Hematopoietic multipotent progenitor cell (in vitro differentiated cells): ENCODE data around the gene TBX4. TPM values are rescaled to one million over a fixed set of nuclear protein-coding genes. Genes with fewer than 3 reads are reported as not detected.

ENCODE experiments used
- DNase-seq, 3 donors: peaks; one replicate each; pipeline ENCODE4 v3.0.0-alpha.2; 2011 to 2015; ENCODE audit warnings: low read depth in 2 of 3, low spot score in 2 of 3
- total RNA-seq: library from RNA; depleted of rRNA; stranded (reverse); fragments of >200 nt; gene quantifications from one replicate; pipeline ENCODE4 v1.2.3, GENCODE V29; 2012

TBX4 gene
- total RNA-seq, result not detected

- DNase-seq, result peak in 1 of 3 donors; percentile 29
Measured at GRCh38 chr17:61452301-61453290, at the start of gene TBX4. TBX4 (plus strand) TSS chr17:61452422; CDS start chr17:61456491, 4,069 bp downstream.

DNA sequence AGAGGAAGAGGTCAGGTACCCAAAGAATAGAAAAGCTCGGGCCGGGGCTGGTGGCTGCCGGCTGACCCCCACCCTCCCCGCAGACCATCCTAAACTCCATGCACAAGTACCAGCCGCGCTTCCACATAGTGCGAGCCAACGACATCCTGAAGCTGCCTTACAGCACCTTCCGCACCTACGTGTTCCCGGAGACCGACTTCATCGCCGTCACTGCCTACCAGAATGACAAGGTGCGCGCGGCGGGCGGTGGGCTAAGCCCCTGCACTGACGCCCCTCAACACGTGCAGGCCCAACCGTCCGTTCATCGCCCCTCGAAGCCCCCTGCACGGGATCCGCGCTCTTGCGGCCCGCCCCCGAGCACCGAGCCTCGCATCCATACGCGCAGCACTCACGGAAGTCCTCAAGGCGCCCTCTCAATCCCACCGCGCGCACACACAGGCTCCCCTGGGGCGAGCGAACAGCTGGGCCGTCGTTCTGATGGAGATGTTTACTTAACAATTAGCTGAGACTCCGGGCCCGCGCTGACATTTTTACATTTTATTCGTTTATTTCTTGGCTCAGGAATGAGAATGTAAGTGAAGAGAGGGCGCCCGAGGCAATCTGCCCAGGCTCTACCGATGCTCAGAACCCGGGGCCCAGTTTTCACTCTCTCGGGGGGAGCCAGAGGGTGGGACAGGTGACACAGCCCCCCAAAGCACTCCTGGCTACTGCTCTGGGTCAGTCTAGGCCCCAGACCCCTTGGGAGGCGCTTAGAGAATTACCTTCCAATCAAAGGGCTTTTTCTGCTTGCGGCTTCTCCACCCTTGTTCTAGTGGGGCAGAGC is 49.0 kb upstream of the TBX4 start:
- peak in 1 of 3 donors; percentile 58 for DNase-seq

GRCh38 chr17:61403801-61404662 is 48.2 kb upstream of the TBX4 start:
- peak in 1 of 3 donors; percentile 21 for DNase-seq

GRCh38 chr17:61404663-61404912 is 47.6 kb upstream of the TBX4 start:
- no peak for DNase-seq

DNA sequence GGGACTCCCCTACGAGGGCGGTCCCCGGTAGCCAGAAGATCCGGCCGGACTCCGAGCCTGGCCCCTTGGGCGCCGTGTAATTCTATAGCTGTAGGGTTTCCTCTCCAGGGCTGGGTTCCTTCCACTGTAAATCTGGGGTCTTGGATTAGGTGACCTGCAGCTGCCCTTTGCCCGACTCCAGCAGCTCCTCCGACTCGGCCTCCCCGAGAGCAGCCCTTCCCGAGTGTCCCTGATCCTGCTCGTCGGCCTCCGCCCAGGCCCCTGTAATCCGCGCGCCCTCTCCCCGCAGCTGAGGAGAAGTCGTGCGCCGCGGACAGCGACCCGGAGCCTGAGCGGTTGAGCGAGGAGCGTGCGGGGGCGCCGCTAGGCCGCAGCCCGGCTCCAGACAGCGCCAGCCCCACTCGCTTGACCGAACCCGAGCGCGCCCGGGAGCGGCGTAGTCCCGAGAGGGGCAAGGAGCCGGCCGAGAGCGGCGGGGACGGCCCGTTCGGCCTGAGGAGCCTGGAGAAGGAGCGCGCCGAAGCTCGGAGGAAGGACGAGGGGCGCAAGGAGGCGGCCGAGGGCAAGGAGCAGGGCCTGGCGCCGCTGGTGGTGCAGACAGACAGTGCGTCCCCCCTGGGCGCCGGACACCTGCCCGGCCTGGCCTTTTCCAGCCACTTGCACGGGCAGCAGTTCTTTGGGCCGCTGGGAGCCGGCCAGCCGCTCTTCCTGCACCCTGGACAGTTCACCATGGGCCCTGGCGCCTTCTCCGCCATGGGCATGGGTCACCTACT is 47.1 kb upstream of the TBX4 start:
- DNase-seq, result peak in 1 of 3 donors; percentile 22

DNA sequence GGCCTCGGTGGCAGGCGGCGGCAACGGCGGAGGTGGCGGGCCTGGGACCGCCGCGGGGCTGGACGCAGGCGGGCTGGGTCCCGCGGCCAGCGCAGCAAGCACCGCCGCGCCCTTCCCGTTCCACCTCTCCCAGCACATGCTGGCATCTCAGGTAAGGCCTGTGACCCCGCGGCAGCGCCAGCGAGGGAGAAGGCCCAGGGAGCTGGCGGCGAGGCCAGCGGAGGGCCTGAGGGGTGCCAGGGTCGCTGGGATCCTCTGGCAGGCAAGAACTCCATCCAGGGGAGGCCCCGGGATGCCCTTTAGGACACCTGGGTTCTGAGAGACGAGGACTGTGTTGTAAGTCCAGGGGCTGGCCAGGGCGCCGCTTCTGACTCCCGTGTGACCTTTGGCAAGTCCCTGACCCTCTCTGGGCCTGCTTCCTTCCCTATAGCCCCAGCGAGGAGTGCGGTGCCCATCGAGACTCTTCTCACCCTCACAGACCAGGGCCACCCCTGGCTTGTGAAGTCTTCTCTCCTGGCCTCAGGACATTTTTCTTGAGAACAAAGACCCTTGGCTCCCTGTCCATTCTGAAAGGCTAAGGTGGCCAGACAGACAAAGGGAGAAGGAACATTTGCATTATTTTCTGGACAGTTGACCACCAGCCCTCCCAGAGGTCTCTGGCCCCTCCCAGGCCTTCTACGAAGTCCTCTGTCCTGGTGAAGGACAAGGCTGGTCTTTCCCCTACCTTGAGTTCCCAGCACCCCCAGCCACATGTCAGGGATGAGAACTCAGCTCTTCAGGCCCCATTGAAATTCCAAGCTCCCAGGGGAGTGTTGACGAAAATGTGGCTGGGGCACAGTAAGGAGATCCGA is 46.3 kb upstream of the TBX4 start:
- no peak for DNase-seq

DNA sequence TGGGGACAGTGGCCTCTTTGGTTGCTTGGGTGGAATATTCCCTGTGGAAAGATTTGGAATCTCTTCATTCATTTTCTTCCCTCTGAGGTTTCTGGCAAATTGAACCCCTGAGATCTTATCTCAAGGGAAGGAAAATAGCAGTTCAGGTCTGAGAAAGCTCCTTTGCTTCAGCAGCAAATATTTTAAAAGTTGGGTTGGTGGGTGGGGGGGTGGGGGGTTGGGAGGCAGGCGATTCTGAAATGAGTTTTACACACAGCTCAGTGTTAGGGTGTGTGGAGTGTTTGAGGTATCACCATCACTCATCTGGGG is 45.7 kb upstream of the TBX4 start:
- DNase-seq, result no peak

- no peak for DNase-seq
Measured at GRCh38 chr17:61406971-61407911, 45.0 kb upstream of the TBX4 start.

GRCh38 chr17:61408151-61409041 is 43.8 kb upstream of the TBX4 start:
- no peak for DNase-seq

DNA sequence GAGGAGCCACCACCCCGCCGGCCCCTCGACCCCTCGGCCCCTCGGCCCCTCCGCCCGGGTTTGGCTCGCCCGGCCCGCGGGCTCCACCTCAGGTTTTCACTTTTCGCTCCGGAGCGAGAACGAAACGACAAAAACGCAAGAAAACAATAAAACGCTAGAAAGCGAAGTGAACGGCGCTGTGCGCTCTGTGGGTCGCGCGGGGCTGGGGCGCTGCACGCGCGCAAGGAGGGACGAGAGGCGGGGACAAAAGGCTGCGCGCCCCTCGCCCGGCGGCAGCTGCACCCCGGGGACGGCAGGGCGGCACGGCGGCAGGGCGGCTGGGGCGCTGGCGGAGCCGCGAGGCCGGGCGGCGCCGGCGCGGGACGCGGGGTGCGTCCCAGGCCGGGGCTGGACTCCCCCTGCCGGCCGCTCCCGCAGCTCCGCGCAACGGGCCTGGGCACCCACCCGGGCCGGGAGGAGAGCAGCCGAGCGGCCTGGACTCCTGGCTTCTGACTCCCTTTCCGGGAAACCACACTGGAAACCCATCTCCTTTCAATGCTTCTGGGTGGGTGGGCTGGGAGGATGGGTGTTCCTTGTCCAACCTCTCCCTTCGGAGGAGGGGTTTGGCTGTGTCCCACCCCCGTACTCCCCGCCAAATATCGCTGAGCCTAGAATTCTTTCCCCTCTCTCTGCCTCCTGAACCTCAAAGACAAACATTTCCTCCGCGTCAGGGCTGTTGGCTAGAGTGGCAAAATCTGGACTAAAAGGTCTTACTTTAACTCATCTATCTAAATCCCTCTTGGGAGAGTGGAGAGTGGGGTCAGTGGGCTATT is 42.7 kb upstream of the TBX4 start:
- peak in 1 of 3 donors; percentile 65 for DNase-seq

GRCh38 chr17:61410141-61411010 is 41.8 kb upstream of the TBX4 start:
- peak in 2 of 3 donors; percentile 77 to 81 for DNase-seq

DNA sequence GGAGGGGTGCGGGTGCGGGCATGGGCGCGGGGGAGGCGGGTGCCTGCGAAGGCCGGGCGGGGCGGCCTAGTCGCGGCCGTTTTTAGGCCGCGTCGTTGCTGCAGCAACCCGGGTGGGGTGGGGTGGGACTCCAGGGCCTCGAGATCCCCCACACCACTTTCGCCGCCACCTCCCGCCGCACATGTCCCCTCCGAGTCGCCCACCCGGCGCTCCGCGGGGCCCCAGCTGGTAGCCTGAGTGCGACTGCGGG is 41.3 kb upstream of the TBX4 start:
- no peak for DNase-seq

GRCh38 chr17:61411261-61412142 is 40.7 kb upstream of the TBX4 start:
- peak in 1 of 3 donors; percentile 29 for DNase-seq

- DNase-seq, result peak; percentile 70 to 79 (median 74)
Measured at GRCh38 chr17:61412143-61412859, 39.9 kb upstream of the TBX4 start.
